Left ventricle myocardium inferior (tissue), 1 donor: ENCODE results near the gene TMPRSS5. TPM values are rescaled to one million over a fixed set of nuclear protein-coding genes. Genes with fewer than 3 reads are reported as not detected.

ENCODE experiments used
- DNase-seq: peaks from one replicate; pipeline ENCODE4 v3.0.0-alpha.2; 2020
- H3K27ac ChIP-seq: fragments of 200-600 bp; replicated peaks from 2 replicates; pipeline ENCODE4 v1.8.0; 2021
- H3K27me3 ChIP-seq: fragments of 200-600 bp; 2 replicates; pipeline ENCODE4 v1.8.0; 2021; ENCODE audit warnings: low read depth
- H3K36me3 ChIP-seq: fragments of 200-600 bp; 2 replicates; pipeline ENCODE4 v1.8.0; 2021
- H3K4me1 ChIP-seq: fragments of 200-600 bp; 2 replicates; pipeline ENCODE4 v1.8.0; 2021
- H3K4me3 ChIP-seq: fragments of 200-600 bp; 2 replicates; pipeline ENCODE4 v1.8.0; 2021; ENCODE audit warnings: mild to moderate bottlenecking, moderate library complexity
- H3K9me3 ChIP-seq: fragments of 200-600 bp; replicated peaks from 2 replicates; pipeline ENCODE4 v1.8.0; 2021
- CTCF ChIP-seq: fragments of 200-600 bp; IDR thresholded peaks from 2 replicates; pipeline ENCODE4 v1.8.0; 2021; ENCODE audit warnings: antibody characterized with exemption, mild to moderate bottlenecking, borderline replicate concordance
- intact Hi-C: fragments of 100-400 bp; cut with micrococcal nuclease; formaldehyde crosslinking; loops from one replicate; pipeline ENCODE4 v1.11.0; 2022
- total RNA-seq: library from RNA; stranded (reverse); fragmentation: NEBNext Ultra II Directional; extraction: Animal tissue kit (Norgen Biotek cat#: 25700); gene quantifications from one replicate; pipeline ENCODE4 v1.2.1, GENCODE V29; 2021
- donor health status: DM: no; HTN: yes; CAD: no; lungs with severe emphysema.

Gene TMPRSS5
- total RNA-seq, 1 donor from 2014 or later: 0.47 TPM

GRCh38 chr11:113643701-113644100 is 62.4 kb downstream of the TMPRSS5 start:
- Histone ChIP-seq H3K9me3 (no peaks in the 10 kb centered on the region), H3K27me3 (no peaks in the 10 kb centered on the region), H3K36me3 (no peaks in the 10 kb centered on the region), H3K27ac (no peak overlapping the region), H3K4me3 (no peak overlapping the region), H3K4me1 (no peaks in the 10 kb centered on the region)
- no peak for DNase-seq
- TF ChIP-seq CTCF: no peak
- intact Hi-C loops: no loop called here

- Histone ChIP-seq H3K9me3 (no peaks in the 10 kb centered on the region), H3K4me1 (no peaks in the 10 kb centered on the region), H3K36me3 (no peaks in the 10 kb centered on the region), H3K4me3 (no peak overlapping the region), H3K27ac (no peak overlapping the region), H3K27me3 (no peaks in the 10 kb centered on the region)
- DNase-seq: no peak
- no peak for TF ChIP-seq CTCF
- intact Hi-C loops: no loop called here
Measured at GRCh38 chr11:113643006-113643585, 63.0 kb downstream of the TMPRSS5 start.

- H3K4me1 ChIP-seq: no peaks in the 10 kb centered on the region
- no peaks in the 10 kb centered on the region for H3K36me3 ChIP-seq
- no peak for TF ChIP-seq CTCF
- no peak for DNase-seq
- H3K9me3 ChIP-seq: no peaks in the 10 kb centered on the region
- H3K4me3 ChIP-seq: no peak overlapping the region
- intact Hi-C loops: no loop called here
- H3K27ac ChIP-seq: no peak overlapping the region
- no peaks in the 10 kb centered on the region for H3K27me3 ChIP-seq
Measured at GRCh38 chr11:113642090-113642489, 64.0 kb downstream of the TMPRSS5 start.

- Histone ChIP-seq H3K36me3 (no peaks in the 10 kb centered on the region), H3K27me3 (no peaks in the 10 kb centered on the region), H3K9me3 (peaks cover 13% of the 10 kb centered on the region), H3K4me1 (no peaks in the 10 kb centered on the region), H3K27ac (no peak overlapping the region), H3K4me3 (no peak overlapping the region)
- TF ChIP-seq CTCF: no peak
- DNase-seq: no peak
- intact Hi-C loops: no loop called here
Measured at GRCh38 chr11:113638376-113638775, 67.7 kb downstream of the TMPRSS5 start.

GRCh38 chr11:113637636-113638035 is 68.5 kb downstream of the TMPRSS5 start:
- no peaks in the 10 kb centered on the region for H3K27me3 ChIP-seq
- H3K36me3 ChIP-seq: no peaks in the 10 kb centered on the region
- no peak for TF ChIP-seq CTCF
- no peak overlapping the region for H3K27ac ChIP-seq
- intact Hi-C loops: no loop called here
- no peak for DNase-seq
- no peak overlapping the region for H3K4me3 ChIP-seq
- H3K9me3 ChIP-seq: peaks cover 13% of the 10 kb centered on the region
- peaks cover 1% of the 10 kb centered on the region for H3K4me1 ChIP-seq

Other genes starting within 250 kb of the TMPRSS5 start
- not detected for gene DRD2, start 230.9 kb downstream of the TMPRSS5 start, total RNA-seq
- 8.6 TPM for gene ZW10, start 67.4 kb upstream of the TMPRSS5 start, total RNA-seq
- gene CLDN25, start 73.5 kb upstream of the TMPRSS5 start, total RNA-seq: not detected
- gene USP28, start 169.3 kb upstream of the TMPRSS5 start, total RNA-seq: 113 TPM
- gene HTR3B, start 198.5 kb upstream of the TMPRSS5 start, total RNA-seq: not detected